Loucy (cell line): ENCODE measurements around the gene PAFAH1B1.

Experiments
- CTCF ChIP-seq: fragments of 200-600 bp; sonication (generic); conservative IDR thresholded peaks from 2 replicates; pipeline ENCODE4 v1.5.1; 2014; ENCODE audit warnings: mild to moderate bottlenecking, antibody characterized with exemption, low read length
- EZH2phosphoT487 ChIP-seq: fragments of 200-600 bp; IDR thresholded peaks from 2 replicates; pipeline ENCODE4 v1.6.1; 2018; ENCODE audit warnings: antibody characterized with exemption, mild to moderate bottlenecking, moderate library complexity, borderline replicate concordance

GRCh38 chr17:2710803-2711607 is 117.6 kb downstream of the PAFAH1B1 start:
- TF ChIP-seq CTCF (no peak), EZH2phosphoT487 (no peak)
